MM.1S (cell line): ENCODE measurements around the gene ST3GAL3.

Source experiments
- DNase-seq: peaks from one replicate; pipeline ENCODE4 v3.0.0-alpha.2; 2015
- H2AFZ ChIP-seq: fragments of 300-600 bp; sonication (generic); 2 replicates; pipeline ENCODE4 v1.6.0; 2016; ENCODE audit warnings: antibody characterized with exemption, low read length
- H3F3A ChIP-seq: fragments of 300-600 bp; sonication (generic); 2 replicates; pipeline ENCODE4 v1.6.1; 2016; ENCODE audit warnings: mild to moderate bottlenecking, antibody characterized with exemption, low read length, moderate library complexity, mixed read lengths; ENCODE audit not compliant: insufficient read depth
- H3K27ac ChIP-seq: fragments of 300-600 bp; sonication (generic); 2 replicates; pipeline ENCODE4 v1.5.1; 2016; ENCODE audit warnings: mild to moderate bottlenecking, low read length
- H3K27me3 ChIP-seq: fragments of 300-600 bp; sonication (generic); replicated peaks from 2 replicates; pipeline ENCODE4 v1.6.0; 2016; ENCODE audit warnings: low read length; ENCODE audit not compliant: insufficient read depth
- H3K36me3 ChIP-seq: fragments of 300-600 bp; sonication (generic); replicated peaks from 2 replicates; pipeline ENCODE4 v1.6.1; 2016; ENCODE audit warnings: mild to moderate bottlenecking, low read length, mixed read lengths; ENCODE audit not compliant: insufficient read depth
- H3K4me1 ChIP-seq: fragments of 300-600 bp; sonication (generic); 2 replicates; pipeline ENCODE4 v1.6.1; 2016; ENCODE audit warnings: low read length, mixed read lengths
- H3K4me2 ChIP-seq: fragments of 300-600 bp; sonication (generic); 2 replicates; pipeline ENCODE4 v1.6.0; 2016; ENCODE audit warnings: low read depth, low read length
- H3K4me3 ChIP-seq: fragments of 300-600 bp; sonication (generic); 2 replicates; pipeline ENCODE4 v1.5.1; 2016; ENCODE audit warnings: low read length, mixed read lengths
- H3K79me2 ChIP-seq: fragments of 300-600 bp; sonication (generic); 2 replicates; pipeline ENCODE4 v1.6.1; 2016; ENCODE audit warnings: mixed run types, low read length, mixed read lengths
- H3K9ac ChIP-seq: fragments of 300-600 bp; sonication (generic); 2 replicates; pipeline ENCODE4 v1.6.1; 2016; ENCODE audit warnings: low read length, mixed read lengths
- H3K9me2 ChIP-seq: fragments of 300-600 bp; sonication (generic); replicated peaks from 2 replicates; pipeline ENCODE4 v1.6.1; 2016; ENCODE audit warnings: mild to moderate bottlenecking, low read length, mixed read lengths; ENCODE audit not compliant: insufficient read depth
- H3K9me3 ChIP-seq: fragments of 300-600 bp; sonication (generic); replicated peaks from 2 replicates; pipeline ENCODE4 v1.6.1; 2016; ENCODE audit warnings: mild to moderate bottlenecking, low read length, mixed read lengths; ENCODE audit not compliant: insufficient read depth
- H4K20me1 ChIP-seq: fragments of 300-600 bp; sonication (generic); 2 replicates; pipeline ENCODE4 v1.6.1; 2016; ENCODE audit warnings: mild to moderate bottlenecking, low read length, moderate library complexity, mixed read lengths; ENCODE audit not compliant: insufficient read depth
- EZH2 ChIP-seq: fragments of 300-600 bp; sonication (generic); optimal IDR thresholded peaks from 2 replicates; pipeline ENCODE3; 2017; ENCODE audit warnings: low read depth, mild to moderate bottlenecking, antibody characterized with exemption, low read length, mixed read lengths
- EZH2phosphoT487 ChIP-seq: fragments of 300-600 bp; sonication (generic); IDR thresholded peaks from 2 replicates; pipeline ENCODE4 v1.6.1; 2018; ENCODE audit warnings: antibody characterized with exemption, low read length
- TF ChIP-seq, protein P1 (sequence below): fragments of 300-600 bp; sonication (generic); IDR thresholded peaks from 2 replicates; pipeline ENCODE4 v1.5.1; 2016; ENCODE audit warnings: antibody characterized with exemption, low read length, mixed read lengths

Gene ST3GAL3

DNA sequence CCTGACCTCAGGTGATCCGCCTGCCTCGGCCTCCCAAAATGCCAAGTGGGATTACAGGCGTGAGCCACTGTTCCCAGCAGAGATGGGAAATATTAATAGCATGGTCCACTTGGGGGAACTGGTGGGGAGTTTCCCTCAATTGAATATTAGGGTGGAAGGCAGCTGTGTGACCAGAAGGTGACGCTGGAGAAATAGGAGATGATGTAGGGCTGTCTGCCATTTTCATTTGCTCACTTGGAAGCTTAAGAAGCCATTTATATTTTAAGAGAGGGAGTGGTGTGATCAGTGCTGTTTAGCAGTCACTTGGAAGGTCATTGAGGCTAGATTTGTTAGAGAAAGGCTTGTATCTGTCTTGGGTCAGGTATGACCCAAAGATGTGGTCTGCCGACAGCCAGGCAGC, 37.5 kb upstream of the ST3GAL3 start:
- Histone ChIP-seq H3K9me2 (no peaks in the 10 kb centered on the region), H3K79me2 (no peaks in the 10 kb centered on the region), H3K4me2 (no peak overlapping the region), H3K27me3 (no peaks in the 10 kb centered on the region), H3F3A (no peaks in the 10 kb centered on the region), H4K20me1 (no peaks in the 10 kb centered on the region), H3K9me3 (no peaks in the 10 kb centered on the region), H3K9ac (no peak overlapping the region), H3K4me1 (no peaks in the 10 kb centered on the region), H3K4me3 (no peak overlapping the region), H2AFZ (no peak overlapping the region), H3K36me3 (peaks cover 14% of the 10 kb centered on the region), H3K27ac (no peak overlapping the region)
- no peak for DNase-seq
- no peak for TF ChIP-seq EZH2
- TF ChIP-seq, protein P1, sequence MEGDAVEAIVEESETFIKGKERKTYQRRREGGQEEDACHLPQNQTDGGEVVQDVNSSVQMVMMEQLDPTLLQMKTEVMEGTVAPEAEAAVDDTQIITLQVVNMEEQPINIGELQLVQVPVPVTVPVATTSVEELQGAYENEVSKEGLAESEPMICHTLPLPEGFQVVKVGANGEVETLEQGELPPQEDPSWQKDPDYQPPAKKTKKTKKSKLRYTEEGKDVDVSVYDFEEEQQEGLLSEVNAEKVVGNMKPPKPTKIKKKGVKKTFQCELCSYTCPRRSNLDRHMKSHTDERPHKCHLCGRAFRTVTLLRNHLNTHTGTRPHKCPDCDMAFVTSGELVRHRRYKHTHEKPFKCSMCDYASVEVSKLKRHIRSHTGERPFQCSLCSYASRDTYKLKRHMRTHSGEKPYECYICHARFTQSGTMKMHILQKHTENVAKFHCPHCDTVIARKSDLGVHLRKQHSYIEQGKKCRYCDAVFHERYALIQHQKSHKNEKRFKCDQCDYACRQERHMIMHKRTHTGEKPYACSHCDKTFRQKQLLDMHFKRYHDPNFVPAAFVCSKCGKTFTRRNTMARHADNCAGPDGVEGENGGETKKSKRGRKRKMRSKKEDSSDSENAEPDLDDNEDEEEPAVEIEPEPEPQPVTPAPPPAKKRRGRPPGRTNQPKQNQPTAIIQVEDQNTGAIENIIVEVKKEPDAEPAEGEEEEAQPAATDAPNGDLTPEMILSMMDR, result no peak
- no peak for TF ChIP-seq EZH2phosphoT487

DNA sequence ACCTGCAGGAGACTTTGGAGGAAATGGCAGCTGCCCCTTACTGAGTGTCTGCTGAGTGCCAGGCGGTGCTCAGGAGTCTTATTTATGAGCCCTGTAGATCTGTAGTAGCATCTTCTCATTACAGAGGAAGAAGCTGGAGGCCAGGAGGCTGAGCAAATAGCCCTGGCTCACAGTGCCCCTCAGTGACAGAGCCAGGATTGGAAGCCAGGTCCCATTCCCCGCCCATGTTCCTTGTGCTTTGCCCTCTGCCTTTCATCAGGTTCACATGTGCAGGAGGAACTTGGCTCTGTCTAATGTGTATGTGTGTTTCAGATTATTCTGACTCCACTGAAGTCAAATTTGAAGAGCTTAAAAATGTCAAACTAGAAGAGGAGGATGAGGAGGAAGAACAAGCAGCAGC, 36.1 kb upstream of the ST3GAL3 start:
- no peak overlapping the region for H2AFZ ChIP-seq
- no peak for DNase-seq
- H4K20me1 ChIP-seq, result no peaks in the 10 kb centered on the region
- H3K36me3 ChIP-seq, result peaks cover 14% of the 10 kb centered on the region
- no peak overlapping the region for H3K27ac ChIP-seq
- H3K79me2 ChIP-seq, result no peaks in the 10 kb centered on the region
- H3K27me3 ChIP-seq, result no peaks in the 10 kb centered on the region
- H3K4me3 ChIP-seq, result no peak overlapping the region
- no peaks in the 10 kb centered on the region for H3K4me1 ChIP-seq
- H3K9me2 ChIP-seq, result no peaks in the 10 kb centered on the region
- H3F3A ChIP-seq, result no peaks in the 10 kb centered on the region
- TF ChIP-seq EZH2phosphoT487 (no peak), EZH2 (no peak)
- TF ChIP-seq, protein P1, result no peak
- no peak overlapping the region for H3K4me2 ChIP-seq
- H3K9me3 ChIP-seq, result no peaks in the 10 kb centered on the region
- H3K9ac ChIP-seq, result no peak overlapping the region

DNA sequence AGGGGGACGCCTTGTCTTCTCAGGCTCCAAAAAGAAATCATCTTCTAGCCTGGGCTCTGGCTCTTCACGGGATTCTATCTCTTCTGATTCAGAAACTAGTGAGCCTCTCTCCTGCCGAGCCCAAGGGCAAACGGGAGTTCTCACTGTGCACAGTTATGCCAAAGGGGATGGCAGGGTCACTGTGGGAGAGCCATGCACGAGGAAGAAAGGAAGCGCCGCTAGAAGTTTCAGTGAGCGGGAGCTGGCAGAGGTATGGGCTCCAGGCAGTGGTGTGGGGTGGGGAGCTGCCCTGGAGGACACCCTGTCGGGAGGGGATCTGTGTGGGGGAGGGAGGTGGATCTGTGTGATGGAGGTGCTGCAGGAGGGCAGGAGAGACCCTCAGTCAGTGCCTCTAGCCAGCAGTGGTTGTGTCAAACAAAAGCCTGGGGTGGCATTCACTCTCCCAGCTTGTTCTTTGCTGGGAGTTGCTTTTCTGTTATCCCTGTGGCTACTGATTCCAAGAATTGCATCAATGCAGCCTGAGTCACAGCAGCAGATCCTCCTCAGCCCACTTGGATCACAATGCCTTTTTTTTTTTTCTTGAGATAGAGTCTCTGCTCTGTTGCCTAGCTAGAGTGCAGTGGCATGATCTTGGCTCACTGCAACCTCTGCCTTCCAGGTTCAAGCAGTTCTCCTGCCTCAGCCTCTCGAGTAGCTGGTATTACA, 35.6 kb upstream of the ST3GAL3 start:
- no peaks in the 10 kb centered on the region for H3K79me2 ChIP-seq

More for the DNA sequence above, 35.6 kb upstream of the ST3GAL3 start:
- Histone ChIP-seq H3K4me1 (no peaks in the 10 kb centered on the region), H3K27ac (no peak overlapping the region), H3K27me3 (no peaks in the 10 kb centered on the region), H3F3A (no peaks in the 10 kb centered on the region), H3K4me2 (no peak overlapping the region), H3K4me3 (no peak overlapping the region), H2AFZ (no peak overlapping the region), H4K20me1 (no peaks in the 10 kb centered on the region), H3K9me2 (no peaks in the 10 kb centered on the region), H3K36me3 (peaks cover 9% of the 10 kb centered on the region), H3K9me3 (no peaks in the 10 kb centered on the region), H3K9ac (no peak overlapping the region)
- no peak for DNase-seq
- no peak for TF ChIP-seq EZH2
- TF ChIP-seq, protein P1, result no peak
- TF ChIP-seq EZH2phosphoT487, result no peak
